Stimulated activated naive CD4-positive, alpha-beta T cell treated with Interleukin-2 at 50 U/mL for 16 hours (primary cell): ENCODE data around the gene CD1B.
"Not testable (repeated sequence)": the region's sequence is repeated elsewhere in the genome, so short reads cannot be mapped to it uniquely, and the experiment has no call there.

Experiments
- DNase-seq: peaks from one replicate; lab custom pipeline; 2025; lab: John Stamatoyannopoulos, UW

Gene CD1B

GRCh38 chr1:158328426-158328825 is 2.9 kb downstream of the CD1B start:
- DNase-seq = no peak

- DNase-seq = no peak
Measured at GRCh38 chr1:158327481-158327880, 3.9 kb downstream of the CD1B start.

GRCh38 chr1:158324395-158324794 is 6.9 kb downstream of the CD1B start:
- no peak for DNase-seq

- DNase-seq = no peak
Measured at GRCh38 chr1:158323866-158324265, 7.5 kb downstream of the CD1B start.

- no peak for DNase-seq
Measured at GRCh38 chr1:158311066-158311465, 20.3 kb downstream of the CD1B start.

GRCh38 chr1:158310623-158311022 is 20.7 kb downstream of the CD1B start:
- no peak for DNase-seq

GRCh38 chr1:158295791-158296190 is 35.5 kb downstream of the CD1B start:
- no peak for DNase-seq

- no peak for DNase-seq
Measured at GRCh38 chr1:158290321-158290844, 40.9 kb downstream of the CD1B start.

- no peak for DNase-seq
Measured at GRCh38 chr1:158289811-158290210, 41.5 kb downstream of the CD1B start, which contains the start of gene CD1C. Gene CD1C (plus strand): TSS chr1:158289923. CDS start chr1:158290065, 142 bp downstream.

GRCh38 chr1:158286941-158287346 is 44.4 kb downstream of the CD1B start:
- DNase-seq = no peak

- DNase-seq = no peak
Measured at GRCh38 chr1:158286487-158286886, 44.8 kb downstream of the CD1B start.

GRCh38 chr1:158285756-158286241 is 45.5 kb downstream of the CD1B start:
- no peak for DNase-seq

- DNase-seq = no peak
Measured at GRCh38 chr1:158283965-158284364, 47.4 kb downstream of the CD1B start.

- not testable (repeated sequence) for DNase-seq
Measured at GRCh38 chr1:158282421-158282820, 48.9 kb downstream of the CD1B start.
